HG03460 (cell line): ENCODE results near the gene SOX6.

ENCODE experiments used
- ATAC-seq: cut with Tn5 transposase; IDR thresholded peaks from one replicate; pipeline ENCODE4 v1.9.1; 2021; ENCODE audit not compliant: unreplicated experiment

Gene SOX6

GRCh38 chr11:16012125-16012751, 344.1 kb downstream of the SOX6 start:
- ATAC-seq = no peak

- ATAC-seq = no peak
Observed at GRCh38 chr11:16011396-16011795, 344.9 kb downstream of the SOX6 start.

- ATAC-seq = no peak
Observed at GRCh38 chr11:16009021-16009420, 347.3 kb downstream of the SOX6 start.

- ATAC-seq = no peak
Observed at GRCh38 chr11:16007514-16007913, 348.8 kb downstream of the SOX6 start.

- ATAC-seq = no peak
Observed at GRCh38 chr11:16002942-16003341, 353.4 kb downstream of the SOX6 start.

- ATAC-seq = peak; percentile 56
Observed at GRCh38 chr11:16001899-16002426, 354.4 kb downstream of the SOX6 start.

- ATAC-seq = no peak
Observed at GRCh38 chr11:16001044-16001568, 355.2 kb downstream of the SOX6 start.

GRCh38 chr11:16000065-16000464, 356.3 kb downstream of the SOX6 start:
- no peak for ATAC-seq

- no peak for ATAC-seq
Observed at GRCh38 chr11:15993345-15993744, 363.0 kb downstream of the SOX6 start.

- ATAC-seq = no peak
Observed at GRCh38 chr11:15991215-15991614, 365.1 kb downstream of the SOX6 start.

GRCh38 chr11:15989685-15990084, 366.7 kb downstream of the SOX6 start:
- ATAC-seq = no peak

GRCh38 chr11:15988693-15989231, 367.6 kb downstream of the SOX6 start:
- ATAC-seq = no peak

- ATAC-seq = no peak
Observed at GRCh38 chr11:15988016-15988550, 368.3 kb downstream of the SOX6 start.

GRCh38 chr11:15987046-15987445, 369.3 kb downstream of the SOX6 start:
- ATAC-seq = no peak

- no peak for ATAC-seq
Observed at GRCh38 chr11:15985860-15986139, 370.5 kb downstream of the SOX6 start.

GRCh38 chr11:15985127-15985859, 371.1 kb downstream of the SOX6 start:
- ATAC-seq = no peak

- ATAC-seq = no peak
Observed at GRCh38 chr11:15981292-15981691, 375.1 kb downstream of the SOX6 start.

GRCh38 chr11:15977116-15977515, 379.2 kb downstream of the SOX6 start:
- no peak for ATAC-seq

- ATAC-seq = no peak
Observed at GRCh38 chr11:15976433-15977045, 379.8 kb downstream of the SOX6 start.

GRCh38 chr11:15975742-15976141, 380.6 kb downstream of the SOX6 start:
- ATAC-seq = no peak

GRCh38 chr11:15972838-15973237, 383.5 kb downstream of the SOX6 start:
- ATAC-seq = no peak

- ATAC-seq = no peak
Observed at GRCh38 chr11:15971215-15971546, 385.2 kb downstream of the SOX6 start.
